OCI-LY3 (cell line): Measurements from ENCODE around the gene GALNT2.

Source experiments
- CTCF ChIP-seq: fragments of 200-600, 300-600 bp; sonication (generic); IDR thresholded peaks from 2 replicates; pipeline ENCODE4 v1.5.1; 2014; ENCODE audit warnings: antibody characterized with exemption, low read length, low read depth
- EZH2phosphoT487 ChIP-seq: fragments of 200-600 bp; shearing (Covaris generic); IDR thresholded peaks from 2 replicates; pipeline ENCODE4 v1.6.1; 2018; ENCODE audit warnings: antibody characterized with exemption, mixed run types, low read depth

GRCh38 chr1:230086151-230086550 lies 19.1 kb downstream of the GALNT2 start:
- no peak for TF ChIP-seq CTCF
- no peak for TF ChIP-seq EZH2phosphoT487
